Measurements from ENCODE around the gene RPL10A. TPM values are rescaled to one million over a fixed set of nuclear protein-coding genes. Genes with fewer than 3 reads are reported as not detected.

RPL10A gene
- total and polyA plus RNA-seq, 2 of the 8 experiments (the other 6 are each of a cell fraction or from before 2014, with no cell fraction given), result 1,893 to 2,948 TPM

DNA sequence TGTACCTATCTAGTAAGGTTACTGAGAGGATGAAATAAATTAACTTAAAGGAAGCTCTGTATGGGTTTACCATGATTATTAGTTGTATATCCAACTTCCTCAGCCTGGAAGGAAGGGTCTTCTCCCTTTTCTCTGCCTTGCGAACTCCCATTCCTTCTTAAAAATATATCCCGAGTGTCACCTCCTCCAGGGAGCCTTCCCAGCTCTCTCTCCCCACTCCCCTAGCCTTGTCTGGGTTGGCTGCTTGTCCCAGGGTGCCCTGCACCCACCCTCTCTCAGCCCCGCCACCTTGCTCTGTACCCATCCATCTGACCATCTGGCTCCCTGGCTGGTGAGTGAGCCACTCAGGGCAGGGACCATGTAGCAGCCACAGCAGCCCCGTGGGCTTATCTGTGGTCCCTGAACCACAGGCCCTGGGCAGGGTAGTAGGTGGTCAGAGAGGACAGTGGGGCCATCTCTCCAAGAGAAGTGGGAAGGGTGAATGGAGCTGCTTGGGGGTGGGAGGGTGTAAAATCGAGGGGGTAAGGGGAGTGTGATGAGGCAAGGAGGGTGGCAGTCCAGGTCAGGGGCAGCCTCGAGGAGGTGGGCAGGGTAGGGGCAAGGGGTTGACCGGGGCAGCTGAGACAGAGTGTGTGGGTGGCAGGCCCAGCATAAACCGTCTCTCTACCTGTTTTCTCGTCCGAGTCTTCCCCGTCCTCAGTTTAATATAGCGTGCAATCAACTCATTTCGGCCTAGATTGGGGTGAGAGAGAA lies 15.9 kb downstream of the RPL10A start:
- Histone ChIP-seq H2BK5ac (ENCODE audit: low read depth, low read length) (peak overlapping the region; percentile 99), H3K56ac (replicated peaks; ENCODE audit: insufficient read length, low read depth, low read length) (no peak overlapping the region), H3K23ac (ENCODE audit: insufficient read length) (no peak overlapping the region), H2AK5ac (ENCODE audit: low read depth, low read length) (peak overlapping the region; percentile 32; the same call in 1 of the 2 replicates), H3K9ac (replicated peaks in 1 of 4; ENCODE audit: extremely low read depth in 1 of 4, low read depth in 3 of 4, low read length in 3 of 4) (no peak overlapping the region), H3K27me3 (replicated peaks in 1 of 4; ENCODE audit: control insufficient read depth in 3 of 4, extremely low read depth in 1 of 4, insufficient read depth in 3 of 4, low read length in 3 of 4) (no peaks in the 10 kb centered on the region; a peak in 1 of 7 replicates), H3K79me2 (ENCODE audit: control insufficient read depth in 1 of 2, insufficient read depth in 2 of 2, low read length in 2 of 2) (peaks cover 0 to 12% of the 10 kb centered on the region in 2 experiments; a peak in 2 of 4 replicates), H3K4me2 (ENCODE audit: insufficient read depth in 1 of 2, low read depth in 2 of 2, low read length in 2 of 2) (peak overlapping the region in 1 of 2 experiments; percentile 71; a peak in 1 of 4 replicates), H3K36me3 (ENCODE audit: control insufficient read depth in 2 of 4, insufficient read depth in 4 of 4, low read length in 3 of 4) (peaks cover 0 to 8% (median 1%) of the 10 kb centered on the region in 4 experiments; a peak in 2 of 8 replicates), H3K18ac (ENCODE audit: extremely low read depth, low read length) (peak overlapping the region; percentile 93), H2BK15ac (ENCODE audit: low read length) (peak overlapping the region; percentile 95; the same call in 1 of the 2 replicates), H2BK120ac (replicated peaks; ENCODE audit: low read depth, low read length) (no peak overlapping the region), H4K8ac (ENCODE audit: extremely low read depth, insufficient read depth, low read length) (no peak overlapping the region), H4K5ac (ENCODE audit: insufficient read length, low read depth, low read length) (no peak overlapping the region), H3K4ac (replicated peaks; ENCODE audit: insufficient read length, low read depth, low read length) (no peak overlapping the region), H2BK20ac (ENCODE audit: low read length) (no peak overlapping the region), H2BK12ac (ENCODE audit: low read depth, low read length) (0 out of 2 replicates have a peak overlapping the region, but pooled peaks have one; percentile 68), H2AFZ (ENCODE audit: low read length) (no peak overlapping the region), H3K14ac (ENCODE audit: insufficient read length) (no peak overlapping the region), H3K4me1 (replicated peaks in 1 of 4; ENCODE audit: control insufficient read depth in 3 of 4, insufficient read depth in 4 of 4, low read length in 3 of 4) (peaks cover 21 to 39% (median 32%) of the 10 kb centered on the region in 4 experiments), H4K20me1 (replicated peaks in 1 of 2; ENCODE audit: control insufficient read depth in 1 of 2, insufficient read depth in 2 of 2, low read length in 2 of 2) (peaks cover 0 to 5% of the 10 kb centered on the region in 2 experiments), H3K9me3 (ENCODE audit: insufficient read depth in 2 of 2, low read depth in 1 of 2, low read length in 1 of 2) (no peaks in the 10 kb centered on the region), H3K4me3 (ENCODE audit: extremely low read depth in 1 of 4, insufficient read depth in 2 of 4, low read depth in 3 of 4, low read length in 4 of 4) (no peak overlapping the region), H3K27ac (ENCODE audit: low read depth, low read length) (no peak overlapping the region; the same call in 1 of the 2 replicates), H3K23me2 (ENCODE audit: low read depth, low read length) (peaks cover 5% of the 10 kb centered on the region; the same call in 1 of the 2 replicates), H3K79me1 (ENCODE audit: low read depth, low read length) (peaks cover 6% of the 10 kb centered on the region), H4K91ac (replicated peaks; ENCODE audit: insufficient read length, low read length) (peak overlapping the region; percentile 72)
- ChIA-PET POLR2A (ENCODE audit: partially characterized antibody) (interaction anchor here (0.7 to 37.6 kb wide), 6 partner anchors 6 to 142 kb away, joined by 3 to 1319 read pairs (median 4); partner anchors contain the start of genes FANCE, PPARD, RPL10A and TEAD3), CTCF (ENCODE audit: partially characterized antibody) (interaction anchor here (0.6 to 3.6 kb wide), 7 partner anchors 12 to 188 kb away, joined by 3 to 13 read pairs (median 4); partner anchors contain the start of genes DEF6, RPL10A and TEAD3)
- DNase-seq (ENCODE audit: low read depth in 1 of 2, low spot score in 2 of 2), result no peak
- FAIRE-seq, result no peak
- 89% methylated on average over 13 of the region's 13 CpGs; no CpG with 5 or more reads in 1 of the 2 experiments for WGBS, 2 experiments (ENCODE audit: extremely low coverage in 1 of 2, insufficient coverage in 1 of 2, insufficient read length in 1 of 2, insufficient replicate concordance in 2 of 2, low coverage in 1 of 2, low lambda C conversion rate in 2 of 2, missing lambda C conversion rate in 1 of 2)
- TF ChIP-seq, protein P1, sequence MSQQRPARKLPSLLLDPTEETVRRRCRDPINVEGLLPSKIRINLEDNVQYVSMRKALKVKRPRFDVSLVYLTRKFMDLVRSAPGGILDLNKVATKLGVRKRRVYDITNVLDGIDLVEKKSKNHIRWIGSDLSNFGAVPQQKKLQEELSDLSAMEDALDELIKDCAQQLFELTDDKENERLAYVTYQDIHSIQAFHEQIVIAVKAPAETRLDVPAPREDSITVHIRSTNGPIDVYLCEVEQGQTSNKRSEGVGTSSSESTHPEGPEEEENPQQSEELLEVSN (IDR thresholded peaks at IDR 0.05), result no peak
- TF ChIP-seq EZH2 (IDR thresholded peaks at IDR 0.05; ENCODE audit: low read depth, low read length, severe bottlenecking), result no peak
- TF ChIP-seq GABPA (IDR thresholded peaks at IDR 0.05; ENCODE audit: borderline replicate concordance, insufficient read depth, low read length), result no peak
- TF ChIP-seq POLR2AphosphoS5 (IDR thresholded peaks at IDR 0.05; ENCODE audit: low read depth, low read length), result no peak
- no peak for TF ChIP-seq CREB1 (IDR thresholded peaks at IDR 0.05)
- TF ChIP-seq, protein P2, sequence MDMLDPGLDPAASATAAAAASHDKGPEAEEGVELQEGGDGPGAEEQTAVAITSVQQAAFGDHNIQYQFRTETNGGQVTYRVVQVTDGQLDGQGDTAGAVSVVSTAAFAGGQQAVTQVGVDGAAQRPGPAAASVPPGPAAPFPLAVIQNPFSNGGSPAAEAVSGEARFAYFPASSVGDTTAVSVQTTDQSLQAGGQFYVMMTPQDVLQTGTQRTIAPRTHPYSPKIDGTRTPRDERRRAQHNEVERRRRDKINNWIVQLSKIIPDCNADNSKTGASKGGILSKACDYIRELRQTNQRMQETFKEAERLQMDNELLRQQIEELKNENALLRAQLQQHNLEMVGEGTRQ (IDR thresholded peaks at IDR 0.05; ENCODE audit: low read length), result no peak
- no peak for TF ChIP-seq JUN (IDR thresholded peaks at IDR 0.05; ENCODE audit: low read depth, low read length)
- no peak for TF ChIP-seq PHF8 (conservative IDR thresholded peaks at IDR 0.05; ENCODE audit: low read depth, low read length)
- TF ChIP-seq TAF1 (IDR thresholded peaks at IDR 0.05; ENCODE audit: low read depth, low read length), result no peak
- TF ChIP-seq GTF2F1 (IDR thresholded peaks at IDR 0.05; ENCODE audit: borderline replicate concordance, low read depth, low read length), result no peak

Measured in H1 (cell line).